Measurements from ENCODE around the gene SNAI3. TPM values are rescaled to one million over a fixed set of nuclear protein-coding genes. Genes with fewer than 3 reads are reported as not detected.

Gene SNAI3
- total RNA-seq, 1 experiment from 2014 or later: 2.2 TPM

DNA sequence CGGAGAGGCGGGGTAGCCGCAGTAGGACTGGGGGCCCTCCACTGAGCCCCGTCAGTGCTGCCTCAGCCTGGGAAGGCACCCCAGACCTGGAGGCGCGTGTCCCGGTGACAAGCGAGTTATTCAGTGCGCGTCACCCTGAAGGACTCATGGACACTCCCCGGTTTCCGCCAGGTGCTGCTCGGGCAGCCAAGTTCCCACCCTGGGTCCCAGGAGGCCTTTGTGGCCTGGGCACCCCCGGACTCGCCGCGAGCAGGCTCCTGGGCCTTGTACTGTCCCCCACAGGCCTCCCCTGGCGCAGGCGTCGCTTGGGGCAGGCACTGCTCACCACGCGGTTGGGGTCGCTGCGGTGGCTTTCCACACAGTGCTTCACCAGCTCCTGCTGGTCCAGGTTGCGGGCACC is 12.3 kb upstream of the SNAI3 start:
- Histone ChIP-seq H2AFZ (ENCODE audit: low read depth, low read length, poor library complexity, severe bottlenecking) (no peak overlapping the region), H3K27me3 (ENCODE audit: insufficient read depth, low read length) (no peaks in the 10 kb centered on the region), H3K4me2 (ENCODE audit: low read length) (no peak overlapping the region), H3K27ac (ENCODE audit: low read depth, low read length) (no peak overlapping the region), H3K4me3 (replicated peaks in 1 of 2; ENCODE audit: low read depth in 1 of 2, low read length in 2 of 2) (no peak overlapping the region), H3K79me2 (ENCODE audit: insufficient read depth, low read length) (no peaks in the 10 kb centered on the region; the same call in 1 of the 2 replicates), H3K36me3 (ENCODE audit: control insufficient read depth in 1 of 2, insufficient read depth in 2 of 2, low read length in 2 of 2) (peaks cover 2 to 3% of the 10 kb centered on the region in 2 experiments; a peak in 1 of 4 replicates), H3K9me3 (ENCODE audit: control insufficient read depth in 1 of 2, insufficient read depth in 1 of 2, low read depth in 1 of 2, low read length in 2 of 2) (no peaks in the 10 kb centered on the region), H3K9ac (ENCODE audit: low read length) (no peak overlapping the region), H4K20me1 (ENCODE audit: insufficient read depth) (no peaks in the 10 kb centered on the region), H3K9me2 (ENCODE audit: insufficient read depth) (no peaks in the 10 kb centered on the region), H3K4me1 (ENCODE audit: control insufficient read depth in 1 of 2, insufficient read depth in 2 of 2, low read length in 2 of 2) (no peaks in the 10 kb centered on the region)
- RAD21 ChIA-PET (ENCODE audit: low non-redundant PET in 1 of 2, low total read pairs in 2 of 2, uncharacterized antibody in 2 of 2, unreplicated experiment in 2 of 2): no interaction called here
- no TSS peak for BruUV-seq (replicated peaks)
- CTCF ChIA-PET: interaction anchor here (0.9 kb wide), 1 partner anchor 39 kb away, joined by 3 read pairs; no protein-coding TSS in a partner anchor
- ATAC-seq (no peak), DNase-seq (ENCODE audit: low read depth, low spot score) (no peak)
- POLR2A ChIA-PET: no interaction called here
- TF ChIP-seq POLR2AphosphoS5 (IDR thresholded peaks at IDR 0.05; ENCODE audit: low read depth, low read length): no peak
- TF ChIP-seq, protein P1, sequence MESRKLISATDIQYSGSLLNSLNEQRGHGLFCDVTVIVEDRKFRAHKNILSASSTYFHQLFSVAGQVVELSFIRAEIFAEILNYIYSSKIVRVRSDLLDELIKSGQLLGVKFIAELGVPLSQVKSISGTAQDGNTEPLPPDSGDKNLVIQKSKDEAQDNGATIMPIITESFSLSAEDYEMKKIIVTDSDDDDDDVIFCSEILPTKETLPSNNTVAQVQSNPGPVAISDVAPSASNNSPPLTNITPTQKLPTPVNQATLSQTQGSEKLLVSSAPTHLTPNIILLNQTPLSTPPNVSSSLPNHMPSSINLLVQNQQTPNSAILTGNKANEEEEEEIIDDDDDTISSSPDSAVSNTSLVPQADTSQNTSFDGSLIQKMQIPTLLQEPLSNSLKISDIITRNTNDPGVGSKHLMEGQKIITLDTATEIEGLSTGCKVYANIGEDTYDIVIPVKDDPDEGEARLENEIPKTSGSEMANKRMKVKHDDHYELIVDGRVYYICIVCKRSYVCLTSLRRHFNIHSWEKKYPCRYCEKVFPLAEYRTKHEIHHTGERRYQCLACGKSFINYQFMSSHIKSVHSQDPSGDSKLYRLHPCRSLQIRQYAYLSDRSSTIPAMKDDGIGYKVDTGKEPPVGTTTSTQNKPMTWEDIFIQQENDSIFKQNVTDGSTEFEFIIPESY (IDR thresholded peaks at IDR 0.05; ENCODE audit: extremely low read depth, insufficient replicate concordance, low read length): no peak
- TF ChIP-seq, protein P2, sequence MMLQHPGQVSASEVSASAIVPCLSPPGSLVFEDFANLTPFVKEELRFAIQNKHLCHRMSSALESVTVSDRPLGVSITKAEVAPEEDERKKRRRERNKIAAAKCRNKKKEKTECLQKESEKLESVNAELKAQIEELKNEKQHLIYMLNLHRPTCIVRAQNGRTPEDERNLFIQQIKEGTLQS (IDR thresholded peaks at IDR 0.05): no peak
- no peak for TF ChIP-seq SRF (IDR thresholded peaks at IDR 0.05; ENCODE audit: low read depth)
- TF ChIP-seq RAD21 (IDR thresholded peaks at IDR 0.05; ENCODE audit: low read depth): no peak
- no peak for TF ChIP-seq ZFX (IDR thresholded peaks at IDR 0.05)
- TF ChIP-seq, protein P3, sequence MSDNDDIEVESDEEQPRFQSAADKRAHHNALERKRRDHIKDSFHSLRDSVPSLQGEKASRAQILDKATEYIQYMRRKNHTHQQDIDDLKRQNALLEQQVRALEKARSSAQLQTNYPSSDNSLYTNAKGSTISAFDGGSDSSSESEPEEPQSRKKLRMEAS (IDR thresholded peaks at IDR 0.05): no peak
- TF ChIP-seq FOSL1 (IDR thresholded peaks at IDR 0.05; ENCODE audit: low read depth): no peak
- no peak for TF ChIP-seq EGR1 (IDR thresholded peaks at IDR 0.05; ENCODE audit: low read depth)
- TF ChIP-seq EZH2 (IDR thresholded peaks at IDR 0.05): no peak
- no peak for TF ChIP-seq YY1 (IDR thresholded peaks at IDR 0.05; ENCODE audit: extremely low read depth, insufficient replicate concordance, low read depth, low read length)
- TF ChIP-seq CEBPB (IDR thresholded peaks at IDR 0.05; ENCODE audit: low read depth): no peak
- TF ChIP-seq ZNF274 (IDR thresholded peaks at IDR 0.05; ENCODE audit: low read depth, low read length): no peak
- intact Hi-C loops (cut with micrococcal nuclease): no loop called here
